HG02943 (cell line): Measurements from ENCODE around the gene ADCK1.
"Not testable (repeated sequence)": the region's sequence is repeated elsewhere in the genome, so short reads cannot be mapped to it uniquely, and the experiment has no call there.

Source experiments
- ATAC-seq: cut with Tn5 transposase; IDR thresholded peaks from one replicate; pipeline ENCODE4 v1.9.1; 2021; ENCODE audit warnings: mild to moderate bottlenecking, low read depth, moderate library complexity; ENCODE audit not compliant: unreplicated experiment

The ADCK1 gene

DNA sequence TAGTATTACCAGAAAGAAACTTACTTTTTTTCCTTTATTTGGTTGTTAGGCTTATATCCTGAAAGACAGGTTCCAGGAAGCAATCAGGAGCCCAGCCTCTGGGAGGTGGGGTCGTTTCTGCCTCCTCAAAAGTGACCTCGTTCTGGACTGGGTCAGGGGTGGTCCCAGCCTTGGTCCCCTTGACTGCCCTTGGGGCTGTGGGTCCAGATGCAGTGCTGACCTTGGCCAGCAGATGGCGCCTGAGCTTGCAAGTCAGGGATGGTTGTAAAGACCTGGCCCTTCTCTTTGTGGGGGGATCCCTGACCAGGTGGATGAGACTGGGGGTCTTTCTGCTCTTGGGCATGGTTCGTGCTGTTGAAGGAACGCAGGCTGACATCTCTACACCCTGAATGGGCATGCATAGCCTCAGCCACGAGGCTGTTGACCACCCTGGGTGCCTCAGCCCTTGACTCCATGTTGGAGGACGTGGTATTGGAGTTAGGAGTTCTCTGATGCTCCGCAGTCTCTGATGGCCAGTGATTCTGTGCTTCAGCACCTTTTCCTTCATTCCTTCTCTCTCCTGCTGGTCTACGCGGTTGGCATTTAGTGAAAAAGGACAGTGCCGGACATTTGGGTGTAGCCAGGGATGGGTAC is 62.4 kb downstream of the ADCK1 start:
- no peak for ATAC-seq

DNA sequence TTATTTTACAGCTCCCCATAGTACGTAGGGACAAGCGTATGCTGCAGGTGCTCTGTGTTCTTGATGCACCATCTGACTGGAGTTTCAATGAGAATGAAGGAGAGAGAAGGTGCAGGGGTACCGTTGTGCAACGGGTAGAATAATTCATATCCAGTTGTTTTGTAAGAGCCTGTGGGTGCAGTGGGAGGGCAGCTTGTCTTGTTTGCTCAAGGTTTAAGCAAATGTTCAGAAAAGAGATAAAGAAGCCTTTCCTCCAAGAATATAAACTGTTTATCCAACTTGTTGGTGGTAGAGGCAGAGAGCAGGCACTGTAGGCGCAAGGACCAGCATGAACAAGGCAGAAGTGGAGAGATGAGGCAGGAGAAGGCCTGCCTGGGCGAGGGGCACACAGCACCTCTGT is 64.2 kb downstream of the ADCK1 start:
- ATAC-seq, result no peak

DNA sequence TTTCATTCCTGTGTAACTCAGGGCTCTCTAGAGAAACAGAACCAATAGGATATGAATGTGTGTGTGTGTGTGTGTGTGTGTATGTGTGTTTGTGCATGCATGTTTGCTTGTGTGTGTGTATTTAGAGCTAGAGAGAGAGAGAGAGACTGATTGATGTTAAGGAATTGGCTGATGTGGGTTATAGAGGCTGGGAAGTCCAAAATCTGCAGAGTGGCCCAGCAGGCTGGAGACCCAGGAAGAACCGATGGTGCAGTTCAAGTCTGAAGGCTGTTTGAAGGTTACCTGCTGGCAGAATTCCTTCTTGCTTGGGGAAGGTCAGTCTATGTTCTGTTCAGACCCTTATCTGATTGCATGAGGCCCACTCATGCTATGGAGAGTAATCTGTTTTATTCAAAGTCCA is 64.7 kb downstream of the ADCK1 start:
- ATAC-seq, result no peak

DNA sequence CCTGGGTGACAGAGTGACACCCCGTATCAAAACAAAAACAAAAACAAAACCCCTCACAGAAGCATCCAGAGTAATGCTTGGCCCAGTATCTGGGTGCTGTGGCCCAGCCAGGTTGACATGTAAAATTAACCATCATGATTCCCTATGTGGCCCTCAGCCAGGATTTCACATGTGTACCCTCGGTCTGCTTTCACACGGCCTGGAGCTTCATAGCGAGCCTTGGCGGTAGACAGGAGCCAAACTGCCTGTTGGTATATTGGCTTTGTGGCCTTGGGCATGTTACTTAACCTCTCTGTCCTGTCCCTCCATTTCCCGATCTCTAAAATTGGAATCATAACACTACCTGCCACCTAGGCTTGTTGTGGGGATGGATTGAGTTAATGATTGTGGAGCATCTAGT is 65.5 kb downstream of the ADCK1 start:
- ATAC-seq, result no peak

DNA sequence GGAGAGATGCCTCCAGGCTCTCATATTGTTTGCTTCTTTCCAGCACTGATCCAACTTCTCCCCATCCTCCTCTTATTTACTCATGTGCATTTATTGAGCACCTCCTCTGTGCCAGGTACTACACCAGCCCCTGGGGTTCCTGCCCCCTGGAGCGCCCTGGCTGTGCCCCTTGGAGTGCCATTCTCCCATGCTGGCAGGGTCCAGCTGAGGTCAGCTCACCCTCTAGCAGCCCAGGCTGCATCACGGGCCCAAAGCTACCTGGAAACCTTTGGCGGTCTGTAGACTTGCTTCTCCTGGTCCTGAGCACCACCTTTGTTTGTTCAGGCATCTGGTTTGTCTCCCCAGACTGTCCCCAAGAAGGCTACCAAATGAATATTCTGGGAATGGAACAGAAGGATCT is 67.0 kb downstream of the ADCK1 start:
- ATAC-seq, result no peak

DNA sequence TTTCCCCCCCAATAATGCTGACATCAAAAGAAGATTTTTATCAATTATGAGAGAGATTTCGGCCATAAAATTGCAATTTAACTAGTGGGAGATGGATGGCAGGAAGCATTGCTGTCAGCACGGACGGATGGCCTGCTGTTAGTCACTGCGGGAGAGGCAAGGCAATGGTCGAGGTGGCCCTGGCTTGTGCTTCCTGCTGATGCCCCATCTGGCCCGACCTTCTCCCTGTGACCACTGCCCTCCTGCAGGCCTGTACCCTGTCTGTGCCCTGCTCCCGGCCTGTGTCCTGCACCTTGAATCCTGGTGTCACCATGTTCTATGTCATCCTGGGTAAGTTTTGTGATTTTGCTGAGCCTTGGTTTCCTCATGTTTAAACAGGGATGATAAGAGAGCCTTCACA is 67.6 kb downstream of the ADCK1 start:
- no peak for ATAC-seq

DNA sequence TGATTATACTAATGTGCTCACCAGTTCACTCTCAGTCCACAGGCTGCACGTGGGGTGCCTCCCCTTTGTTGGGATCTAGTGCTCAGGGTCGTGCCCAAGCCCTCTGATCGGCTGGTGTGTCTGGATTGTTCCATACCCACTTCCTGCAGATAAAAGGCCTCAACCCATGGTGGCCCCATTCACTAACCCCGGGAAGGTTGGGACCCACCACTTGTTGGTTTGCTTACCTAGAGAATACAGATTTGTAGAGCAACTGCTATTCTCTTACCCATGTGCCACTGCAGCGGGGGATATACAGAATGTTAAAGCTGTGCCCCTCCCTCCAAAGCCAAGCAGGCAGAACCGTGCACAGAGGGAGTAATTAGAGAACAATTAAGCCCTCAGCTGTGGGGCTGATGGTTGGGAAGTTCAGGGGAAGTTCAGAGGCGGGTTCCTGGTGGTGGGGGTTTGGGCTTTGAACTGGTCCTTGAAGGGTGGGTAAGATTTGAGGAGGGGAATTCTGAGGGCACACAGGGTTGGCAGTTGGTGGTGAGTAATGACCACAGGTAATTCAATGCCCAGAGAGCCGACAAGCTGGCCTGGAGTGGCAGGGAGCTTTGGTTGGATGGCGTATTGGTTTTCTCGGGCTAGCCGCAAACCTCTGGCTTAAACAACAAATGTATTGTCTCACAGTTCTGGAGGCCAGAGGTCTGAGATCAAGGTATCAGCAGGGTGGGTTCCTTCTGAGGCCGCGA is 68.8 kb downstream of the ADCK1 start:
- no peak for ATAC-seq

DNA sequence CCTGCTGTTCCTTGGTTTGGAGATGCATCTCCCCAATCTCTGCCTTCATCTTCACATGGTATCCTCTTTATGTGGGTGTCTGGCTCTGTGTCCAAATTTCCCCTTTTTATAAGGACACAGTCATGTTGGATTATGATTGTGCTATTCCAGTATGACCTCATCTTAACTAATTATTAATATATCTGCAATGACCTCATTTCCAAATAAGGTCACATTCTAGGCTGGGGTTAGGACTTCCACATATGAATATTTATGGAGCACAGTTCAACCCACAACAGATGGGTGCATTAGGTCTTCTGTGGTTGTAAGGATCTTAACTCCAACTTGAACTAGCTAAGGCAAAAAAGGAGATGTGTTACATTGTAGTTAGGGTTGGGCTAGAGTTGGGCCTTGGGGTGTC is 69.4 kb downstream of the ADCK1 start:
- ATAC-seq, result no peak

DNA sequence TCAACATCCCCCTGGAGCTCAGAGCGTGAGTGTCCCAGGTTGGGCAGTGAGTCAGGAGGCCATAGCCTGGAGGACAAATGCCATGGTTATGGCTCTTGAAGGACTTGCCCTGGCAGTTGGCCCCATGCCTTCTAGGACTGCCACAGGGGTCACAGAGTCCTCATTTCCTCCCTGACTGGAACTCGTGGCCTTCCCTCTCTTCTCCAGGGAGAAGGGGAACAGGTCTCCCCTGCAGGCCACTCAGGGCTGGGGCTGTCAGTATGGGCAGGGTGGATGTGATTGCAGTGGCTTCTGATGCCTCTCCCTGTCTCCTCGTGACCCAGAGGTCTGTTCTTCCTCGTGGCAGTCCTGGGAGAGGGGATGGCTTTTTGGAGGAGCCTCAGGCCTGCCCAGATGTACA is 70.7 kb downstream of the ADCK1 start:
- ATAC-seq, result no peak

DNA sequence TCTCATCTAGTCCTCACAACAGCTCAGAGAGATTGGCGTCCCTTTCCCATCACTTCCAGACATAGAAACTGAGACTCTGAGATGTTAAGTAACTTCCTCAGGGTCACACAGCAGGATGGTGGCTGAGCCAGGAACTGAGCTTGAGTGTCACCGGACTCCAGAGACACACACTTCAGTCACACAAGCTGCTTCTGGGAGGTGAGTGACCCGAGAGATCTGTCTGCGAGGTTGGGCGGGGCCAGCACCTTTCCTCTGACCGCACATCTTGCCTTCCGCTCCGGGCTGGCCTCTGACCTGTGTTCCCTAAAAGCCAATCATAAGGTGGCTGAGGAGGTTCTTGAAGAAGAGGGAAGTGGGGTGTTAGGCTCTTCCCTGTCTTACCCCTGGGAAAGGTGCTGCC is 72.2 kb downstream of the ADCK1 start:
- ATAC-seq, result no peak

DNA sequence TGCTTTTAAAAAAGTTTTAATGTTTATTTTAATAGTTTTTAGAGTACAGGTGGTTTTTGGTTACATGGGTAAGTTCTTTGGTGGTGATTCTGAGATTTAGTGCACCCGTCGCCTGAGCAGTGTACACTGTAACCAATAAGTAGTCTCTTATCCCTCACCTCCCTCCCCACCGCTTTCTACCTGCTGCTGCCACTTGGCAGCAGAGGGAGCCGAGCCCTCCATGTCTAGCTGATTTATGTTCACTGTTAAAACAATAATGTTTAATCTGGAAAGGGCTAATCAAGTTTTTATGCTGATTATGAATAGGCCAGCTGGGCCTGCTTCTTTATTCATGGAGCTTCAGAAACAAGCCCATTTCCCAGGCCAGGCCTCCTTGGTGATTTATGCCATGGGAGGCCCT is 73.1 kb downstream of the ADCK1 start:
- no peak for ATAC-seq

DNA sequence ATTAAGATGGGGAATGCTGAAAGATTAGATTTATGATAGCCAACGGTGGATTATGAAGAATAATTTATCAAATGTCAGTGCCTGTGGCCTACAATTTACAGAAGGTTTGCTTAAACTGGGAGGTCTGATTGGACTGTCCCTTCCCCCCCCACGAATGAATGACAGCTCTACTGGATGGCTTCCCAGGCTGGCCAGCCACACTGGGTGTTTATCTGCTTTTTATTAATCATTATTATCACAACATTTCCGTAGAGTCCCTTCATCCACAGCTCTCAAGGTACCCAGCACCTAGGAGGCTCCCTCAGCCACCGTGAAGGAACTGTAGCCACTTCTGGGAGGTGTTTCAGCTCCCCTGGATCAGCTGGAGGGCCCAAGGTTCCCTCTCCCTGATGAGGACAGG is 78.9 kb downstream of the ADCK1 start:
- ATAC-seq, result no peak

DNA sequence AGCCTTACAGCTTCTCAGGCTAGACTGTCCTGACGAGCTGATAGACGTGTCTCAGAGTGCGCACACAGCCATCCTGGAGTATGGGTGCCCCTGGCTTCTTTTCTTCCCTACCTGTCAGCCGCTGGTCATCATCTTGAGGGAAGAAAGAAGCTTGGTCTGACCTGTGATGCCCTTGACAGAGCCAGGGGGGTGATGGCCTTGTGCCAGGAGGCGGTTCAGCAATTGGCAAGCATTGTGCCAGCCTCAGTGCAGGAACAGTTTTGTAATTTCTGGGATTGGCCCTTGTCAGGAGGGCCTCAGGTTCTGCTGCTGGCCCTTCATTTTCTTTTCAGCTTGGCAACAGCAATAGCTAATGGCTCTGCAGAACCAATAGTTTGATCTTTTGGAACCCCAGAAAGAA is 80.1 kb downstream of the ADCK1 start:
- ATAC-seq, result no peak

DNA sequence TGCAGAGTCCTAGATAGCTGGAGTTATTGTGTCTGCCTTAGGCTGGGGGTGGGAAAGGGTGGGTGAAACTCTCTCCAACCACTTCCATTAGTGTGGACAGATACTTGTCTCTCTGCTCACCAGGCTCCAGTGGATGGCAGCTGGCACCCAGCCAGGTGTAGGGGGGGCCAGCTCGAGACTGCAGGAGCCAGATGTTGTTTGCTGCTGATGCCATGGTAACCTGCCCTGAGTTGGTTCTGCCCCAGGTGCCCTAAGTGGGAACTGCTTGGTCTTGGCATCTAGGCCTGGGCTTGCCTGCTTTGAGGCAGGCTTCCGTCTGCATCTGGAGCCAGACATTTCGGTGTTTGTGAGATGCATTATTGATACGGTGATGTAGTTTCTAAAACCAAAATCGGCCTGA is 82.2 kb downstream of the ADCK1 start:
- no peak for ATAC-seq

DNA sequence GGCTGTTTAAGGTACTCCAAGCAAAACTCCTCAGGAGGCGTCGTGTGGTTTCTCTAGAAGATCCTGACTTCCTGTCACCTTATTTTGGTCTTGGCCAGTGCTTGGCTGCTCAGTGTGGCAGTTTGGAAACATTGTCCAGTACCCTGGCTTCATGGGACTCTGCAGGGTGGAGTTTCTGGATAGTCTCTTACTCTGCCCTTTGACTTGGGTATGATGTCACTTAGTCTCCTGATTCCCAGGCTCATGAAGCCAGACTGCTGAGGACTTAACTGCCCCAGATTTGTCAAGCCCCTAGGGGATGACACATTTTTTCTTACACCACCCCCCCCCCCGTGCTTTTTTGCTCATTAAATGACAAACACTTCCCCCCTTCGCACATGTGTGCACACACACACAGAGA is 82.7 kb downstream of the ADCK1 start:
- no peak for ATAC-seq

DNA sequence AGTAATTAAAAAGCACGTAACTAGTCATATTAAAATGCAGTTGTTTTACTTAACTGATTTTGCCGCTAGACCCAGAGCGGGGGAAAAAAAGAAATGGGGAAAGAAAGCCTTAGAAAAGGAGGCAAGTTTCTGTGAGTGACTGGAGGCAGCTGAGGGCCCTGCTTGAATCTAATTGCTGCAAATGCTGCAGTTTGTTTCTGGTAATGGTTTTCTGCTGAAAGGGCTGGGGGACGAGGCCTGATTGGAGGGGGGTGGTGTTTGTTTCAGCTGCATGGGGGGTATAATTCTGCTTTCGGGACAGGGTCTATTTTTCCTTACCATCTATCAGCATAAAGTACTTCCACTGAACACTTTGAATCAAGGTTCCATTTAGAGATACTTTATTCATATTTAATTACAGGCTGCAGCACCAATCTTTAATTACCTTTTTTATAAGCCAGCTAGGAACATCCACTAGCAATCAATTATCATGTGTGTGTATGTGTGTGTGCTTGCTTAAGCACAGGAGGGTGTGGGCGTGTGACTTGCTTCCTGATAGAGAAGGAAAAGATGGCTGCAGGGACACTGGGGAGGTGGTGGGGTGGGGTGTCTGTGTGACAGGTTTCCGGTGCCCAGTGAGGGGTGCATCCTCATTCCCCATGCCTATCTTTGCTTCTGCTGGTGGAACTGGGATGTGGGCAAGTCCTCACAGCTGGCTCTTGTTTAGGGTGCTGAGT is 83.4 kb downstream of the ADCK1 start:
- no peak for ATAC-seq

DNA sequence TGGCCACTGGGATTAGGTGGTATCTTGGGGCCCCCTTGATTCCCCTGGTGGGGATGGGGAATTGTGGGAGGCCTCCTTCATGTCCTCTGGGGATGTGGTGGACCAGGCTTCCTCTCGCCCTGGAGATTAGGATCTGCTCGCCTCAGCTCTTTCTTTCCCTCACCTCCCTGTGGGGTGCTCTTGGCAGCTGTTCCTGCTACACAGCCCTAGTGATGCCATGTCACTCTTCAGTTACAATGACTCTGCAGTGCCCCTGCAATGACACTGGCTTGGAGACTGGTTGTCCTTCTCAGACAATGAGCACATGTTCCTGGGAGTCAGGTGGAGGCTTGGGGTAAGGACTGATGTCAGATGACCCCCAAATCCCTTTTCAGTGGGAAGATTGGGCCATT is 83.9 kb downstream of the ADCK1 start:
- ATAC-seq, result no peak

DNA sequence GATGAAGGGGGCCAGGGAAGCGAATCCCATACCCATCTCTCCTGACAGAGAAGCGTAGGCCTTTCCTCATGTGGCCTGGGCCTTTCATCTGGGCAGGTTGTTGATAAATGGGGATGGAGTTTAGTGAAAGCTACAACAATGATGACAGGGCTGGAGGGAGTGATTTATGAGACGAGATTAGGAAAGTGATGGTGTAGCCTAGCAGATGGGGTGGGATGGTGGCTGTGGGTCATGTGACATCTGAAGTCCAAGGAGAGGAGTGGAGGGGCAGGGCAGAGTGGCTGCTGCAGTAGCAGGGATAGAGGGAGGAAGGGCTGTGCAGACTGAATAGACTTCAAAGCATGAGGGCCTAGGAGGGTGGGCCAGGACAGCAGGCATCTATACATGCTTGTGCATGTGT is 85.5 kb downstream of the ADCK1 start:
- no peak for ATAC-seq

DNA sequence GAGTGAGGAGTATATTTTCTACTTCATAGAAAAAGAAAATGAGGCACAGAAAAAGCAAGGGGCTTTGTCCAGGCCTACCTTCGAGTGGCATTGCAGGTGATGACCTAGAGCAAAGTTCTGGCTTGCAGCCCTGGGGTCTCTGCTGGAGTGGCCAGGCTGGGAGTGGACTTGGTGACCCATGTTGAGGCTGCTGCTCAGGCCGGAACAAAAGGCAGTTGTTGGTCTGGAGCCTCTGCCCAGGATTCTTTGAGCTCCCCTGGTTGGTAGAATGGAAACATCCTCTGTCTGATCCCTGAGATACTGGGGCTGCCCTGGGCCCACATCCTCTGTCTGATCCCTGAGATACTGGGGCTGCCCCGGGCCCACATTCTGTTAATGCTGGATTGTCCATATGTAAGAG is 86.1 kb downstream of the ADCK1 start:
- ATAC-seq, result no peak

DNA sequence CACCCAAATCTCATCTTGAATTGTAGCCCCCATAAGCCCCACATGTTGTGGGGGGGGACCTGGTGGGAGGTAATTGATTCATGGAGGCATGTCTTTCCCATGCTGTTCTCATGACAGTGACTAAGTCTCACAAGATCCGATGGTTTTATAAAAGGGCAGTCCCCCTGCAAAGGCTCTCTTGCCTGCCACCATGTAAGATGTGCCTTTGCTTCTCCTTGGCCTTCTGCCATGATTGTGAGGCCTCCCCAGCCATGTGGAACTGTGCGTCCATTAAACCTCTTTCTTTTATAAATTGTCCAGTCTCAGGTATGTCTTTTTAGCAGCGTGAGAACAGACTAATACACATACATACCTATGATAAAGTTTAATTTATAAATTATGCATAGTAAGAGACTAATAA is 89.0 kb downstream of the ADCK1 start:
- not testable (repeated sequence) for ATAC-seq

DNA sequence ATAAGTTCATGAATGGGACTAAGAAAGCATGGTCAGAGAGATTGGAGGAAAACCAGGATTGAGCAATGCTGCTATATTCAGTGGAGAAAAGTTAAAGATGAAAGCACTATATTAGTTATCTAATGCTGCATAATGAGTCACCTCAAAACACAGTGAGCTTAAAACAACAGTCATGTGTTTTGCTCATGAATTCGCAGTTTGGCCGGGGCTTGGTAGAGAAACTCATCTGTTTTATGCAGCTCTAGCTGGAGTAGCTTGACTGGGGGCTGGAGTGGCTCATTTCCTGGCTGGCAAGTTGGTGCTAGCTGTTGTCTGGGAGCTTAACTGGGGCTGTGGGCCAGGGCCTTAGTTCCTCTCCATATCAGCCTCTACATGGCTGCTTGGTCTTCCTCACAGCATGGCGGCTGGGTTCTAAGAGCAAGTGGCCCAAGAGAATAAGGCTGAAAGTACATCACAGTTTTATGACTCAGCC is 90.1 kb downstream of the ADCK1 start:
- no peak for ATAC-seq

DNA sequence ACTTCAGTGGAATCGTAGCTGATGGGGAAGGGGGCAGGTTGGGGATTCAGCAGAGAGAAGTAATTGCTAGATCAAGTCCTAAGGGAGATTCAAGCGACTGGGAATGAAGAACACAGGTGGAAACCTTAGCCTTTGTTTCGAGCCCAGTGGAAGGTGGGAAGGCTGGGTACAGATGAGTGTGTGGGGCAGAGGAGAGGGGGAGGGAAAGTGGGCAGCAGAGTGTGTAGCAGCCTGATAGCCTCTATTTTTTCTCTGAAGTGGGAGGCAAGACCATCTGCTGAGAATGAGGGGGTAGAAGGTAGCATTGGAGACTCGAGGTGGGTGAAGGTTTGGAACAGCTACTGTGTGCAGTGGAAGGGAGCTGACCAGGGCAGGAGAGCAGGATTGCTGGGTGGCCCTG is 91.0 kb downstream of the ADCK1 start:
- no peak for ATAC-seq
